ENCODE measurements around the gene KRTAP1-3.
"Not testable (repeated sequence)": the region's sequence is repeated elsewhere in the genome, so short reads cannot be mapped to it uniquely, and the experiment has no call there.

KRTAP1-3 gene

GRCh38 chr17:41034346-41034935, at the start of gene KRTAP1-3:
TSS of gene KRTAP1-3 (minus strand) at chr17:41034874. CDS start at chr17:41034821, 53 bp downstream.
- not testable (repeated sequence) for DNase-seq

- not testable (repeated sequence) for DNase-seq
Observed at GRCh38 chr17:41084100-41084856, 49.6 kb upstream of the KRTAP1-3 start, which contains the start of gene KRTAP4-7. TSS of gene KRTAP4-7 (plus strand) at chr17:41084150. CDS start at chr17:41084207, 57 bp downstream.

GRCh38 chr17:41083427-41083826, 48.8 kb upstream of the KRTAP1-3 start:
- not testable (repeated sequence) for DNase-seq

GRCh38 chr17:41082626-41083025, 48.0 kb upstream of the KRTAP1-3 start:
- DNase-seq, result no peak

GRCh38 chr17:41076788-41077187, 42.1 kb upstream of the KRTAP1-3 start:
- no peak for DNase-seq

GRCh38 chr17:41073676-41074075, 39.0 kb upstream of the KRTAP1-3 start:
- DNase-seq, result no peak

- DNase-seq, result no peak
Observed at GRCh38 chr17:41071606-41072360, 37.1 kb upstream of the KRTAP1-3 start.

- no peak for DNase-seq
Observed at GRCh38 chr17:41069031-41069430, 34.4 kb upstream of the KRTAP1-3 start.

GRCh38 chr17:41067281-41067680, 32.6 kb upstream of the KRTAP1-3 start:
- no peak for DNase-seq

- no peak for DNase-seq
Observed at GRCh38 chr17:41065829-41066624, 31.4 kb upstream of the KRTAP1-3 start, which contains the start of gene KRTAP2-4. TSS of gene KRTAP2-4 (minus strand) at chr17:41065879. CDS start at chr17:41065845, 34 bp downstream.

GRCh38 chr17:41065016-41065689, 30.5 kb upstream of the KRTAP1-3 start:
- DNase-seq, result not testable (repeated sequence)

GRCh38 chr17:41064301-41064700, 29.6 kb upstream of the KRTAP1-3 start:
- DNase-seq, result no peak

GRCh38 chr17:41063449-41063848, 28.8 kb upstream of the KRTAP1-3 start:
- DNase-seq, result no peak

- no peak for DNase-seq
Observed at GRCh38 chr17:41061964-41062363, 27.3 kb upstream of the KRTAP1-3 start.

GRCh38 chr17:41060052-41060604, 25.5 kb upstream of the KRTAP1-3 start, which contains the start of gene KRTAP2-3:
TSS of gene KRTAP2-3 (minus strand) at chr17:41060114. CDS start at chr17:41060050, 64 bp downstream.
- DNase-seq, result no peak

GRCh38 chr17:41059276-41060051, 24.8 kb upstream of the KRTAP1-3 start:
- DNase-seq, result not testable (repeated sequence)

- no peak for DNase-seq
Observed at GRCh38 chr17:41058741-41059140, 24.1 kb upstream of the KRTAP1-3 start.

- no peak for DNase-seq
Observed at GRCh38 chr17:41057547-41057946, 22.9 kb upstream of the KRTAP1-3 start.

GRCh38 chr17:41055130-41055529, 20.5 kb upstream of the KRTAP1-3 start, which contains the start of gene KRTAP2-2:
TSS of gene KRTAP2-2 (minus strand) at chr17:41055230. CDS start at chr17:41055211, 19 bp downstream.
- not testable (repeated sequence) for DNase-seq

- DNase-seq, result not testable (repeated sequence)
Observed at GRCh38 chr17:41054556-41054955, 19.9 kb upstream of the KRTAP1-3 start.

Data from NCI-H2227 treated with DMSO at 0.1 percent for 48 hours (cell line).